ENCODE results near the gene ERMP1.

- TF ChIP-seq CTCF (IDR thresholded peaks at IDR 0.05) (no peak), POLR2A (IDR thresholded peaks at IDR 0.05; ENCODE audit: low read depth) (no peak)
Observed at GRCh38 chr9:5846096-5846495, 13.2 kb upstream of the ERMP1 start.

Measured in esophagus muscularis mucosa (tissue), 3 donors.